Measurements from ENCODE around the gene SEBOX.
A peak's percentile ranks its signal among the peaks of the same experiment; 100 is the strongest.

SEBOX gene

DNA sequence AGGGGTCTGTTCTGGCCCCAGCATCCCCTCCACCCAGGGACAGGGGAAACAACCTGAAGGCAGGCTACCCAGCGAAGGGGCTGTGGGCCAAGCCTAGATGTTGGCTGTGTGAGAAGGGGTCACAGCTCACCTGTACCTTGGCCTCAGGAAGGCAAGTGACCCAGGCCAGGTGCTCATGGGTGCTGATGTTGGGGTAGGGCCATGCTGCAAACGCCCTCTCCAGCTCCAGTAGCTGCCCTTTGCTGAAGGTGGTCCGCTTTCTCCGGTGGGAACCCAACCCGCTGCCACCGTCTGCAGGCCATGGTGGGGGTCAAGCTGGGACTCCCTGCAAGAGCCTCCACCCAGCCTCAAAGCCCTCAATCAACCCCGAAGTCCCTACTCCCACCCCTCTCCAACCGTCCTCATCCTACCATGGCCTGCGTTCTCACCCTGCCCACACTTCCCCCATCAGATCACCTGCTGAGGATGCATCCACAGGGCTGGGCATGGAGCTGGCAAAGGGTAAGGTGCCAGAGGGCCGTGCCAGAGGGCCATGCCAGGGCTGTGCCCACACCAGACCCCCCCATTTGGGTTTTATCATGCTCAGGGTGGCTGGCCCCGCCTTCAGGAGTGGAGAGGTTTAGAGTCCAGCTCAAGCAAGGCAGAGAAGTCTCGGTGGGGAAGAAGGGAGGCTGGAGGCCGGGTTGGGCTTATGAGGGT is at the start of gene SEBOX:
Gene SEBOX (minus strand): TSS at position 535 of the 699 bp plus-strand sequence. CDS start 48 bp downstream, at position 487.
- no peak for DNase-seq (ENCODE audit: low read depth in 2 of 2)

DNA sequence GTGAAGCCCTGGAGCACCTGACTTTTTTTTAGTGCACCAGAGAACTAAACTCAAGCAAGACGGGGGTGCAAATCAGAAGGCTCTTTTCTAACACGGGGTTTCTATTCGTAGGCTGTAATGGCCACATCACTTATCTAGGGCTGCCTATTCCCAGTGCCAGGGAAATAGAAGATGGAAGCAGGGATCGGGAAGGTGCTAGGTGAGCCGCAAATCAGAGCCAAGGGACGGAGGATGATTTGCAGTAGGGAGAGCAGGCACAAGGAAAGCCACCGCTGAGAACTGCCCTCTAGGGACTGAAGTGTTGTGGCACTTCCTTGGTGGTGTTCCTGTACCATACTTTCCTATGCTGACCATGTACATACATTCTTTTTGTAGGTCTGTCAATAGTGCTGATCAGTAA is 48.8 kb upstream of the SEBOX start:
- DNase-seq (ENCODE audit: low read depth in 2 of 2) = no peak

GRCh38 chr17:28412099-28412498 is 47.1 kb upstream of the SEBOX start:
- DNase-seq (ENCODE audit: low read depth in 2 of 2) = no peak

GRCh38 chr17:28407974-28408306 is 42.9 kb upstream of the SEBOX start:
- no peak for DNase-seq (ENCODE audit: low read depth in 2 of 2)

- no peak for DNase-seq (ENCODE audit: low read depth in 2 of 2)
Measured at GRCh38 chr17:28407130-28407973, 42.4 kb upstream of the SEBOX start.

DNA sequence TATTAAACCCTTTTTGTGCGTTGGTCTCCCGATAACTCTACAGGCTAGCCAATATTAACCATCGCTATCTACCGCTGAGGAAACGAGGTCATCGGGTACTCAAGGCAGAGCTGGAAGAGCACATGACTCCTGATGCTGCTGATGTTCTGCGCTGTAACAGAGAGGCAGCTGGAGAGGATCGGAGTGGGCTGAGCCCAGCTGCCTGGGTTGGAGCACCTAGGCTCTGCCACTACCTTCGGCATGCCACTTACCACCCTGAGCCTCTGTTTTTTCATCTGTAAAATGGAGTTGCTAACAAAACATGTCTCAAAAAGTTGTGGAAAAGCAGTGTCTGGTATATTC is 41.4 kb upstream of the SEBOX start:
- DNase-seq (ENCODE audit: low read depth in 2 of 2) = no peak

DNA sequence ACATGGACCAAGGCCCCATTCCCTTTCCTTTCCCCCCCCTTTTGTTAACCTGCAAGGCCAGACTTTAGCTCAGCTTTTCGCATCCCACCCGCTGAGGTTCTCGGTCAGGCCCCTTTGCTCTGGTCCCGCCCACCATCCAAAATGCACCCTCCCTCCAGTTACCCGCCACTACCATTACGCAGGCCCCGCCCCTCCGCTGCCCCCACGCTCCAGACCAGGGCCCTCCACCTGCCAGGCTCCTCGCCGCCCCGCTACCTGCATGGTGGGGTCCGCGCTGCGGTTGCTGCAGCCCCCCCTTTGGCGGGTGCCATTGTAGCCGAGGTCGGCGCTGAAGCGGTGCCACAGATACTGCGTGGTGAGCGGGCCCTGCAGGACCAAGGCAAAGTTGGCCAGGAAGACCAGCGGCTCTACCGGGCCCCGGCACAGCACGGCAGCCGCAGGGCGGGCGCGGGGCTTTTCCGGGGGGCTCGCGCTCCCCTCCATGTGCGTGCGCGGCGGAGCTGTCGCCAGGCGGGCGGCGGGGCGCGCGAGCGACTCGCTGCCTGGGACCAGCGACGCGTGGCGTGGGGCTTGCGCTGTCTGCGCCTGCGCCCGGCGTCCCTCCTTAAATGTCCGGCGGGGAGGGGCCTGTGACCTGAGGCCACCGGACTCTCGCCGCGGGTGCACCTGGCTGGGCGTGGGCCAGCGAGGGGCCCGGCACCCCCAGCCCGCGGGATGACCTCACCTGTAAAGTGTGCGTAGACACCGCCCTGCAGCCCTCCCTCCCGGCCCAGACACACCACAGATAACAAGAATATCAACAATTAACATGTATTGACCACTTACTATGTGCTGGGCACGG is 40.9 kb upstream of the SEBOX start, which contains the start of gene SLC46A1:
Gene SLC46A1 (minus strand): TSS at position 581 of the 841 bp plus-strand sequence. CDS start 98 bp downstream, at position 483.
- DNase-seq (ENCODE audit: low read depth in 2 of 2) = peak in 1 of 2 experiments; percentile 70

DNA sequence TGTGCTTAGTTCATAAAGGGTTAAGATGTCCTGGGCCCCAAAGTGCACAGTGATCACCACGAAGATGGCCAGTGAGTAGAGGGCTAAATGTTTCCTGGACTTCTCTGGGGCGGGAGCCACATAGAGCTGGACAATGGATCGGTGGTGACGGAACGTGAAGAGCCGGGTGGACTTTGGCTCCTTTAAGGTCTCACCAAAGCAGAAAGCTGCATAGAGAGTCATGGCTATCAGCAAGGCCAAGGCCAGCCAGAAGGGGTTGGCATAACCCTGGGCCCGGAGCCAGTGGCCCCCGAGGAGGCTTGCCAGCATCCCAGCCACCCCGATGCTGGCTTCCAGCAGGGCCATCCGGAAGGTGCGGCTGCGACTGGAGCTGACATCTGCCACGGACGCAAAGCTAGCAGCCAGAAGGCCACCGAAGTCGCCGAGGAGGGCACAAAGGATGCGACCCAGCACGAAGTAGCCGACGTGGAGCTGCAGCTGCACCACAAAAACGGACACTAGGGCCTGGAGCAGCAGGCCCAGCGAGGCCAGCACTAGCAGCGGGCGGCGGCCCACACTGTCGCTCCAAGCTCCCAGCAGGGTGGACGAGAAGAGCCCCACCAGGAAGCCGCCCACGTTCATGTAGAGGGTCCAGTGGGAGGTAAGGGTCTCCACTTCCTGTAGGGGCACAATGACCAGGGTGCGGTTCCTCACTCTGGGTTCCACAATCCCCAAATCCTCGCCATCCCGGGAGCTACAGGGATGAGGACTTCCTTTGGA is 40.0 kb upstream of the SEBOX start:
- no peak for DNase-seq (ENCODE audit: low read depth in 2 of 2)

DNA sequence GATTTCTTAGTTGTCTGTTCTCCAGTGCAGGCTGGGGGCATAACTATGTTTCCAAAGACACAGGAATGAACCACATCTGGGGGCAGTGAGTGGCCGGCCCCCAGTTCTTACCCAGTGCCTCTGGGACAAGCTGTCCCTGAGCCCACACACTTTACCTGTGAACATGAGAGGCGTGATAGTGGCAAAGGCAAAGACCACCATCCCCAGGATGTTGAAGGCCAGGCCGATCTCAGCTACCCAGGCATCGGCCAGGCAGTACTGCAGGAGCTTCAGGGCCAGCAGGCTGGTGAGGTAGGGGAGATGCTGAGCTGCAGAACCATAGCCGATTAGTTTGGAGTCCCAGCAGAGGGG is 39.4 kb upstream of the SEBOX start:
- no peak for DNase-seq (ENCODE audit: low read depth in 2 of 2)

DNA sequence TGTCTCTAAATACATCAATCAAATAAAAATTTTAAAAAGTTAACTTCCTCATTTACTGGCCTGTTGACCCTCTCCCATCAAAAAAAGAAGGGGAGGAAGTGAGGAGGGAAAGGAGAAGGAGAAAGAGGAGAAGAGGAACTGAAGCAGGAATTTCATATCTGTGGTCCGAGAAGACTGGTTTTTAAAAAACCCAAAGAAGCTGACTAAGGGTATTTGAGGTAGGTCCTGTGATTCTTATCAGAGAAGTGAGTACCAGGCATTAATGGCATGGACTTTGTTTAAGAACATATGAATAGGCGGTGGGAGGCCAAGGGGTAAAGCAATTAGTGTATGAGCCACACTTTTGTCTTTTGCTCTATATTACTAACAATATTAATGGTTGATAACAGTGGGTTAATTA is 39.0 kb upstream of the SEBOX start:
- no peak for DNase-seq (ENCODE audit: low read depth in 2 of 2)

DNA sequence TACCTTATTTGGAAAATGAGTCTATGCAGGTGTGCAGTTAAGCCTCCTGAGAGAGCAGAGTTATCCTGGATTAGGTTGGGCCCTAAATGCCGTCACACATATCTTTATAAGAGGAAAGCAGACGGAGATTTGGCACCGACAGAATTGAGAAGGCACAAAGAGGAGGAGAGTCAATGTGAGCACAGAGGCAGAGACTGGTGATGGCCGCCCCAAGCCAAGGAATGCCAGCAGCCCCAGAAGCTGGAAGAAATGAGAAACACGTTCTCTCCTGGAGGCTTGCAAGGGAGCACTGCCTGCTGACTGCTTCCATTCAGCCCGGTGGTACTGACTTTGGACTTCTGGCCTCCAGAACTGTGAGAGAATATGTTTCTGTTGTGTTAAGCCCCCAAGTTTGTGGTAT is 37.8 kb upstream of the SEBOX start:
- DNase-seq (ENCODE audit: low read depth in 2 of 2) = no peak

DNA sequence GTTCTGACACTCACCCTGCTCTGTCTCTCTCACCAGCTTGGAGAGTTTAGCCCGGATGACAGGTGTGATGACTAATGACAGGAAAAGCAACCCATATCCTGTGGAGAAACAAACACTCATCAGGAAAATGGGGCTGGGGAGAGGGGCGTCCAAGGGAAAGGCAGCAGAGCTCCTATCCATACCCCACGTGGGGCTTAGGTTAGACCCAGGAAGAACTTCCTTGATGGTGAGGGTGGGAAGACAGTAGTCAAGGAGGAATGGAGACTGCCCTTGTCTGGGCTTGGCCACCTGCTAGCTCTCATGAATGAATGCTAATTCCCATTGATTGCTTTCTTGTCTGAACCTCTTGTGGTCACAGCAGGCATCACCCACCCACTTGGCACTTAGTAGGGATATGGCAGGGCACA is 37.2 kb upstream of the SEBOX start:
- no peak for DNase-seq (ENCODE audit: low read depth in 2 of 2)

DNA sequence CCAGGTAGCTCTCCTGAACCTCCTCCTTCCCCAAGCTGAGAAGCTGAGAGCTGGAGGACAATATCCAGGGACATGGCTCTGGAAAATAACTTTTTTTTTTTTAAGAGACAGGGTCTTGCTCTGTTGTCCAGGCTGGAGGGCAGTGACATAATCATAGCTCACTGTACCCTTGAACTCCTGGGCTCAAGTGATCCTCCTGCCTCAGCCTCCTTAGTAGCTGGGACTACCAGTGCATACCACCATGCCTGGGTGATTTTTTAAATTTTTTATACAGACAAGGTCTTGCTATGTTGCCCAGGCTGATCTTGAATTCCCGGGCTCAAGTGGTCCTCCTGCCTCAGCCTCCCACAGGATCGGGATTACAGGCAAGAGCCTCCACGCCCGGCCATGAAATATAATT is 34.8 kb upstream of the SEBOX start:
- no peak for DNase-seq (ENCODE audit: low read depth in 2 of 2)

DNA sequence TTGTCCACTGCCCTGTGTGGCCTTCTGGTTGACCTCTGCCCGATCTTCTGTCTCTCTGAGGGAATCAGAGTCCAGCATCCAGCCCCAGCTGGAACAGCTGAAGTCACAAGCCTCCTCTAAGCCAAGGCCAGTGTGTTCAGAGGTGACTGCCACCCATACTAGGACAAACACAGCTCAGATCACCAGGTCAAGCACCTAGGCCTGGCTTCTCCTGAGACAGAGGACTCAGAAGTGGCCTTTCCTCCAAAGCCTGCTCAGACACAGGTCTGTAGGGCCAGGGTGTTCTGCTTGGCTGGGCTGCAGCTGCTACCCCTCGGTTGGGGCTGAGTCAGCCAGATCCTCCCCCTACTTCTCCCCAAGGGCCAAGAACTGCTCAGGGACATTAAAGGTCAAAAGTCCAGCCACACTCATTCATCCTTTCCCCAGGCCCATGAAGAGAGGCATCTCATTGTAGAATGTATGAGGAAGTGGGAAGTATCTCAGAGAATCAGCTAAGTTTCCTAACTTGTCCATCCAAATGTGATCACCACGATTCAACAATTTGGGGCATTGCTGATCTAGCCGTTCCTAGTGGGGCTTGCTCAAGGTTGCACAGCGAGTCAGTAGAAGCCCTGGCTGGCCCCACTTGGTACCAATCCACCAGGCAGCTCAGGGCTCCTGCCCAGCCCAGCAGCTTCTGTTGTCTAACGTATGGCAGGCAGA is 33.4 kb upstream of the SEBOX start:
- DNase-seq (ENCODE audit: low read depth in 2 of 2) = no peak

DNA sequence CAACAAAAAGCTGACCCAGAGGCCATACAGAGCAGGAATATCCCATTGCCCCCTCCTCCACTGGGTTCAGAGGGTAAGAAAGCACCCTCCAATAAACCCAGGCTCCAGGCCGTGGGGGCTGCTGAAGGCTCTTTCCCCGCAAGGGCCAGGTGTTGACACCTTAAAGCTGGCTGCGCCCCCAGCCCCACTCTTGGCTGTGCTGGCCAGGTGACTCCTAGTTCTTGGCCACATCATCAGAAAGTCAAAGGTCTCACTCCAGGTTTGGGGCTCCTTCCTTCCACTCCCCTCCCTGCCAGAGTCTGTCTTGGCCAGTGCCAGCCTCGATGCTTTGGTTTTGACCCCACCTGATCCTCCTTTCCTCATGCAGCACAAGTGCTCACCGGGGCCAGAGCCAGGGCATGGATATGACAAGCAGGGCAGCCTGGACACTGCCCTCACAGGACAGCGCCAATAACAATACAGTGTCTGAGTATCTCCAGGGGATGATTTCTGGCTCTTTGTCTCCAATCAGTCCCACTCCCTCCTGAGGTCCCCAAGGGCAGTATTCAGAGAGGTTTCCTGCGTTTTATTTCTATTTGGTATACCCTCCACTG is 32.8 kb upstream of the SEBOX start:
- DNase-seq (ENCODE audit: low read depth in 2 of 2) = no peak

DNA sequence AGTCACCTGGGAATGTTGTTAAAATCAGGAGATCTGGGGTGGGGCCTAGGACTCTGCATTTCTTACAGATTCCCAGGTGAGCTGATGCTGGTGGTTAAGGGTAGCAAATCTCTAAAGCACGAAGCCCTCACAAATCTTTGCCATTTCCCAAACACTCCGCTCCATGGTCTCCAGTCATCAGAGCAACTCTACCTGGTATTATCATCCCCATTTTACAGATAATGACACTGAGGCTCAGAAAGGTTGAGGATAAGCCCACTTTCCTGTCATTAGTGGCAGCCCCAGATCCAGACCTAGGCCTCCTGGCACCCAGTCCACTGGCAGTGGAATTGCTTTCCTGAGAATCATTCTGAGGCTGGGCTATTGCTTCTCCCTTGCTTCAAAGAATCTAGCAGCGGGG is 32.3 kb upstream of the SEBOX start:
- no peak for DNase-seq (ENCODE audit: low read depth in 2 of 2)

DNA sequence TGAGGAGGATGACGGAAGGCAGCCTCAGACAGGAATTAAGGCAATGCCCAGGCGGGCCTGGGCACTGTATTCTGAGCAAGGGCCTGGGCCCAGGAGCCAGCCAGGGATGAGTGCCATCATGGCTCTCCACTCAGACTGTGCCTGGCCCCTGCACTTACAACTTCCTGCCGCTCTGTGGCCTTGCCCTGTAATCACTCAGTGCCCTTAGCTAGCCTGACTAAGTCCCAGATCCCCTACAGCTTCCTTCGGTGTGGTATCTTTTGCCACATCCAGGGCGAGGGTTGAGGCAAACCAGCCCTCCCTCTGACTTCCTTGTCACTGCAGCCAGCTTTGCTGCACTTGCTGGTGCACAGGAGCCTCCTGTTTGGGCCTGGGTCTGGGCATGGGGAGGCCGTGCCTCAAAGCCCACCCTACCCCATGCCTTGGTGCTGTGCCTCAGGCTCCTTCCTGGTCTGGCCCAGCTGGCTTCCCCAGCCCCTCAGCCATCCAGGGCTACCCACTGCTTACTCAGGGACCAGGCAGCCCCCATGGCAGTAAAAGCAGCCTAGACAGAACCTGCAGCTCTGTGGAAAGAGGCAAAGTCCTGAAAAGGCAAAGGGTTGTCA is 31.7 kb upstream of the SEBOX start:
- no peak for DNase-seq (ENCODE audit: low read depth in 2 of 2)

DNA sequence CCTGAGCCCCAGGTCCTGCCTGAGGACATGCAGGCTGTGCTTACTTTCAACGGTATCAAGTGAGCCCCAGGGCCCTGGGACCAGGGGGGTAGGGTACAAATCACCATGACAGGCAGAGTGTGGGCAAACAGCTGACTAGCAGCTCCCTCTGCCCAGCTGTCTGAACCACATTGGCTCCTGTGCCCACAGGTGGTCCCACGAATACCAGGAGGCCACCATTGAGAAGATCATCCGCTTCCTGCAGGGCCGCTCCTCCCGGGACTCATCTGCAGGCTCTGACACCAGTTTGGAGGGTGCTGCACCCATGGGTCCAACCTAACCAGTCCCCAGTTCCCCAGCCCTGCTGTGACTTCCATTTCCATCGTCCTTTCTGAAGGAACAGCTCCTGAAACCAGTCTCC is 31.0 kb upstream of the SEBOX start:
- DNase-seq (ENCODE audit: low read depth in 2 of 2) = no peak

- DNase-seq (ENCODE audit: low read depth in 2 of 2) = no peak
Measured at GRCh38 chr17:28395426-28395825, 30.4 kb upstream of the SEBOX start.

- no peak for DNase-seq (ENCODE audit: low read depth in 2 of 2)
Measured at GRCh38 chr17:28394337-28395116, 29.5 kb upstream of the SEBOX start.
